ENCODE results near the gene STAB2.

DNA sequence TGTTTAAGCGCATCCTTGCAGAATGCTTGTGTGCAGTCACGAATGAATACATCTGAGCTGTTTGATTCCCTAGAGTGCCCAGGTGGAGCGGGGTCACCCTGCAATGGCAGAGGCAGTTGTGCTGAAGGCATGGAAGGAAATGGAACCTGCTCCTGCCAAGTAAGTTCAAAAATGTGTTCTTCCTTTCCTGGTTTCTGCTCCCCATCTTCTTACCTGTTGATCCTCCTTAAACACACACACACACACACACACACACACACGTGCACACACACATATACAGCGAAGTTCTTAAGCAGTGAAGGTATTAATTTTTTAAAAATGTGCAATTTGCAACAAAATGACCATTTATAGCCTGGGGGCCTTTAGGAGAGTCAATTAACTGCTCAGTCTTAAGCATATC, 33.3 kb downstream of the STAB2 start:
- no peak for TF ChIP-seq POLR2A (IDR thresholded peaks at IDR 0.05)
- TF ChIP-seq, protein P1, sequence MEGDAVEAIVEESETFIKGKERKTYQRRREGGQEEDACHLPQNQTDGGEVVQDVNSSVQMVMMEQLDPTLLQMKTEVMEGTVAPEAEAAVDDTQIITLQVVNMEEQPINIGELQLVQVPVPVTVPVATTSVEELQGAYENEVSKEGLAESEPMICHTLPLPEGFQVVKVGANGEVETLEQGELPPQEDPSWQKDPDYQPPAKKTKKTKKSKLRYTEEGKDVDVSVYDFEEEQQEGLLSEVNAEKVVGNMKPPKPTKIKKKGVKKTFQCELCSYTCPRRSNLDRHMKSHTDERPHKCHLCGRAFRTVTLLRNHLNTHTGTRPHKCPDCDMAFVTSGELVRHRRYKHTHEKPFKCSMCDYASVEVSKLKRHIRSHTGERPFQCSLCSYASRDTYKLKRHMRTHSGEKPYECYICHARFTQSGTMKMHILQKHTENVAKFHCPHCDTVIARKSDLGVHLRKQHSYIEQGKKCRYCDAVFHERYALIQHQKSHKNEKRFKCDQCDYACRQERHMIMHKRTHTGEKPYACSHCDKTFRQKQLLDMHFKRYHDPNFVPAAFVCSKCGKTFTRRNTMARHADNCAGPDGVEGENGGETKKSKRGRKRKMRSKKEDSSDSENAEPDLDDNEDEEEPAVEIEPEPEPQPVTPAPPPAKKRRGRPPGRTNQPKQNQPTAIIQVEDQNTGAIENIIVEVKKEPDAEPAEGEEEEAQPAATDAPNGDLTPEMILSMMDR (IDR thresholded peaks at IDR 0.05) = no peak
- no peak for TF ChIP-seq EP300 (IDR thresholded peaks at IDR 0.05)

Measured in ovary (tissue), 3 donors.